Keratinocyte (primary cell): ENCODE measurements around the gene SLC9C2.

Experiments used
- EZH2 ChIP-seq: IDR thresholded peaks from one replicate; pipeline ENCODE4 v1.6.1; 2012; ENCODE audit warnings: inconsistent platforms, mild to moderate bottlenecking, low read length, moderate library complexity
- TF ChIP-seq, protein P1 (sequence below), 3 experiments: IDR thresholded peaks in 1 of 3; conservative IDR thresholded peaks in 1 of 3; optimal IDR thresholded peaks in 1 of 3; 2 replicates in 2 of 3; 3 replicates in 1 of 3; pipeline versions ENCODE3 to v1.5.1; 2011; ENCODE audit warnings: low read length in 3 of 3, mild to moderate bottlenecking in 3 of 3, moderate library complexity in 2 of 3, control low read depth in 1 of 3, inconsistent platforms in 1 of 3; ENCODE audit not compliant: insufficient read depth in 2 of 3; ENCODE audit errors: extremely low read depth in 1 of 3

GRCh38 chr1:173527151-173527826 is 75.6 kb downstream of the SLC9C2 start:
- TF ChIP-seq, protein P1, sequence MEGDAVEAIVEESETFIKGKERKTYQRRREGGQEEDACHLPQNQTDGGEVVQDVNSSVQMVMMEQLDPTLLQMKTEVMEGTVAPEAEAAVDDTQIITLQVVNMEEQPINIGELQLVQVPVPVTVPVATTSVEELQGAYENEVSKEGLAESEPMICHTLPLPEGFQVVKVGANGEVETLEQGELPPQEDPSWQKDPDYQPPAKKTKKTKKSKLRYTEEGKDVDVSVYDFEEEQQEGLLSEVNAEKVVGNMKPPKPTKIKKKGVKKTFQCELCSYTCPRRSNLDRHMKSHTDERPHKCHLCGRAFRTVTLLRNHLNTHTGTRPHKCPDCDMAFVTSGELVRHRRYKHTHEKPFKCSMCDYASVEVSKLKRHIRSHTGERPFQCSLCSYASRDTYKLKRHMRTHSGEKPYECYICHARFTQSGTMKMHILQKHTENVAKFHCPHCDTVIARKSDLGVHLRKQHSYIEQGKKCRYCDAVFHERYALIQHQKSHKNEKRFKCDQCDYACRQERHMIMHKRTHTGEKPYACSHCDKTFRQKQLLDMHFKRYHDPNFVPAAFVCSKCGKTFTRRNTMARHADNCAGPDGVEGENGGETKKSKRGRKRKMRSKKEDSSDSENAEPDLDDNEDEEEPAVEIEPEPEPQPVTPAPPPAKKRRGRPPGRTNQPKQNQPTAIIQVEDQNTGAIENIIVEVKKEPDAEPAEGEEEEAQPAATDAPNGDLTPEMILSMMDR (optimal IDR thresholded peaks at IDR 0.05 in 1 of 3, IDR thresholded peaks at IDR 0.05 in 1 of 3, conservative IDR thresholded peaks at IDR 0.05 in 1 of 3; ENCODE audit: extremely low read depth in 1 of 3, insufficient read depth in 2 of 3, low read length in 3 of 3), result no peak
- no peak for TF ChIP-seq EZH2
